ENCODE measurements around the gene DPF1.

The DPF1 gene

GRCh38 chr19:38216785-38217641 lies 7.0 kb downstream of the DPF1 start:
- Histone ChIP-seq H3K9ac (ENCODE audit: low read depth, low read length) (no peak overlapping the region), H3K36me3 (ENCODE audit: insufficient read depth, low read length) (peaks cover 5% of the 10 kb centered on the region), H3K4me3 (ENCODE audit: low read length) (no peak overlapping the region), H3K4me1 (ENCODE audit: control insufficient read depth, insufficient read depth, low read length) (peaks cover 23% of the 10 kb centered on the region), H3K27me3 (ENCODE audit: control insufficient read depth, insufficient read depth, low read length) (no peaks in the 10 kb centered on the region), H3K4me2 (ENCODE audit: low read length) (no peak overlapping the region), H3K9me3 (replicated peaks; ENCODE audit: low read length) (no peaks in the 10 kb centered on the region)

GRCh38 chr19:38213911-38214625 lies 10.0 kb downstream of the DPF1 start:
- Histone ChIP-seq H3K4me2 (ENCODE audit: low read length) (peak overlapping the region; percentile 52), H3K36me3 (ENCODE audit: insufficient read depth, low read length) (peaks cover 5% of the 10 kb centered on the region), H3K27me3 (ENCODE audit: control insufficient read depth, insufficient read depth, low read length) (no peaks in the 10 kb centered on the region), H3K4me3 (ENCODE audit: low read length) (peak overlapping the region; percentile 25), H3K4me1 (ENCODE audit: control insufficient read depth, insufficient read depth, low read length) (peaks cover 47% of the 10 kb centered on the region), H3K9ac (ENCODE audit: low read depth, low read length) (no peak overlapping the region), H3K9me3 (replicated peaks; ENCODE audit: low read length) (no peaks in the 10 kb centered on the region)

GRCh38 chr19:38213469-38213868 lies 10.6 kb downstream of the DPF1 start:
- Histone ChIP-seq H3K4me2 (ENCODE audit: low read length) (no peak overlapping the region), H3K4me3 (ENCODE audit: low read length) (no peak overlapping the region), H3K4me1 (ENCODE audit: control insufficient read depth, insufficient read depth, low read length) (peaks cover 49% of the 10 kb centered on the region), H3K9me3 (replicated peaks; ENCODE audit: low read length) (no peaks in the 10 kb centered on the region), H3K9ac (ENCODE audit: low read depth, low read length) (no peak overlapping the region), H3K36me3 (ENCODE audit: insufficient read depth, low read length) (peaks cover 4% of the 10 kb centered on the region), H3K27me3 (ENCODE audit: control insufficient read depth, insufficient read depth, low read length) (no peaks in the 10 kb centered on the region)

- Histone ChIP-seq H3K36me3 (ENCODE audit: insufficient read depth, low read length) (peaks cover 3% of the 10 kb centered on the region), H3K4me1 (ENCODE audit: control insufficient read depth, insufficient read depth, low read length) (peaks cover 50% of the 10 kb centered on the region), H3K4me3 (ENCODE audit: low read length) (no peak overlapping the region), H3K9ac (ENCODE audit: low read depth, low read length) (no peak overlapping the region), H3K27me3 (ENCODE audit: control insufficient read depth, insufficient read depth, low read length) (no peaks in the 10 kb centered on the region), H3K9me3 (replicated peaks; ENCODE audit: low read length) (no peaks in the 10 kb centered on the region), H3K4me2 (ENCODE audit: low read length) (no peak overlapping the region)
Observed at GRCh38 chr19:38211766-38212165, 12.3 kb downstream of the DPF1 start.

GRCh38 chr19:38211151-38211591 lies 12.9 kb downstream of the DPF1 start:
- no peaks in the 10 kb centered on the region for H3K9me3 ChIP-seq (replicated peaks; ENCODE audit: low read length)
- peaks cover 9% of the 10 kb centered on the region for H3K36me3 ChIP-seq (ENCODE audit: insufficient read depth, low read length)
- H3K9ac ChIP-seq (ENCODE audit: low read depth, low read length), result no peak overlapping the region
- H3K27me3 ChIP-seq (ENCODE audit: control insufficient read depth, insufficient read depth, low read length), result no peaks in the 10 kb centered on the region
- H3K4me3 ChIP-seq (ENCODE audit: low read length), result peak overlapping the region; percentile 52
- peak overlapping the region; percentile 85 for H3K4me2 ChIP-seq (ENCODE audit: low read length)
- H3K4me1 ChIP-seq (ENCODE audit: control insufficient read depth, insufficient read depth, low read length), result peaks cover 46% of the 10 kb centered on the region

- H3K36me3 ChIP-seq (ENCODE audit: insufficient read depth, low read length), result peaks cover 11% of the 10 kb centered on the region
- peak overlapping the region; percentile 52 for H3K4me3 ChIP-seq (ENCODE audit: low read length)
- H3K27me3 ChIP-seq (ENCODE audit: control insufficient read depth, insufficient read depth, low read length), result no peaks in the 10 kb centered on the region
- H3K4me2 ChIP-seq (ENCODE audit: low read length), result peak overlapping the region; percentile 85
- peak overlapping the region; percentile 77 for H3K9ac ChIP-seq (ENCODE audit: low read depth, low read length)
- peaks cover 46% of the 10 kb centered on the region for H3K4me1 ChIP-seq (ENCODE audit: control insufficient read depth, insufficient read depth, low read length)
- no peaks in the 10 kb centered on the region for H3K9me3 ChIP-seq (replicated peaks; ENCODE audit: low read length)
Observed at GRCh38 chr19:38210458-38210987, 13.5 kb downstream of the DPF1 start.

- Histone ChIP-seq H3K4me1 (ENCODE audit: control insufficient read depth, insufficient read depth, low read length) (peaks cover 46% of the 10 kb centered on the region), H3K4me2 (ENCODE audit: low read length) (peak overlapping the region; percentile 85), H3K9me3 (replicated peaks; ENCODE audit: low read length) (no peaks in the 10 kb centered on the region), H3K4me3 (ENCODE audit: low read length) (peak overlapping the region; percentile 52), H3K36me3 (ENCODE audit: insufficient read depth, low read length) (peaks cover 11% of the 10 kb centered on the region), H3K9ac (ENCODE audit: low read depth, low read length) (peak overlapping the region; percentile 77), H3K27me3 (ENCODE audit: control insufficient read depth, insufficient read depth, low read length) (no peaks in the 10 kb centered on the region)
Observed at GRCh38 chr19:38209671-38210457, 14.2 kb downstream of the DPF1 start.

GRCh38 chr19:38209152-38209551 lies 14.9 kb downstream of the DPF1 start:
- Histone ChIP-seq H3K9ac (ENCODE audit: low read depth, low read length) (peak overlapping the region; percentile 77), H3K9me3 (replicated peaks; ENCODE audit: low read length) (no peaks in the 10 kb centered on the region), H3K4me3 (ENCODE audit: low read length) (peak overlapping the region; percentile 52), H3K4me2 (ENCODE audit: low read length) (peak overlapping the region; percentile 85), H3K27me3 (ENCODE audit: control insufficient read depth, insufficient read depth, low read length) (no peaks in the 10 kb centered on the region), H3K4me1 (ENCODE audit: control insufficient read depth, insufficient read depth, low read length) (peaks cover 41% of the 10 kb centered on the region), H3K36me3 (ENCODE audit: insufficient read depth, low read length) (peaks cover 11% of the 10 kb centered on the region)

- Histone ChIP-seq H3K36me3 (ENCODE audit: insufficient read depth, low read length) (peaks cover 15% of the 10 kb centered on the region), H3K9ac (ENCODE audit: low read depth, low read length) (no peak overlapping the region), H3K4me1 (ENCODE audit: control insufficient read depth, insufficient read depth, low read length) (peaks cover 35% of the 10 kb centered on the region), H3K4me2 (ENCODE audit: low read length) (no peak overlapping the region), H3K9me3 (replicated peaks; ENCODE audit: low read length) (no peaks in the 10 kb centered on the region), H3K27me3 (ENCODE audit: control insufficient read depth, insufficient read depth, low read length) (no peaks in the 10 kb centered on the region), H3K4me3 (ENCODE audit: low read length) (no peak overlapping the region)
Observed at GRCh38 chr19:38208571-38208970, 15.5 kb downstream of the DPF1 start.

GRCh38 chr19:38207543-38207942 lies 16.5 kb downstream of the DPF1 start:
- no peaks in the 10 kb centered on the region for H3K27me3 ChIP-seq (ENCODE audit: control insufficient read depth, insufficient read depth, low read length)
- no peak overlapping the region for H3K4me3 ChIP-seq (ENCODE audit: low read length)
- H3K9ac ChIP-seq (ENCODE audit: low read depth, low read length), result no peak overlapping the region
- peaks cover 30% of the 10 kb centered on the region for H3K4me1 ChIP-seq (ENCODE audit: control insufficient read depth, insufficient read depth, low read length)
- no peaks in the 10 kb centered on the region for H3K9me3 ChIP-seq (replicated peaks; ENCODE audit: low read length)
- no peak overlapping the region for H3K4me2 ChIP-seq (ENCODE audit: low read length)
- peaks cover 26% of the 10 kb centered on the region for H3K36me3 ChIP-seq (ENCODE audit: insufficient read depth, low read length)

- H3K4me2 ChIP-seq (ENCODE audit: low read length), result no peak overlapping the region
- H3K36me3 ChIP-seq (ENCODE audit: insufficient read depth, low read length), result peaks cover 28% of the 10 kb centered on the region
- no peak overlapping the region for H3K4me3 ChIP-seq (ENCODE audit: low read length)
- peaks cover 30% of the 10 kb centered on the region for H3K4me1 ChIP-seq (ENCODE audit: control insufficient read depth, insufficient read depth, low read length)
- H3K9ac ChIP-seq (ENCODE audit: low read depth, low read length), result no peak overlapping the region
- H3K9me3 ChIP-seq (replicated peaks; ENCODE audit: low read length), result no peaks in the 10 kb centered on the region
- no peaks in the 10 kb centered on the region for H3K27me3 ChIP-seq (ENCODE audit: control insufficient read depth, insufficient read depth, low read length)
Observed at GRCh38 chr19:38206928-38207327, 17.1 kb downstream of the DPF1 start.
